Measurements from ENCODE around the gene MOXD1.

The MOXD1 gene

DNA sequence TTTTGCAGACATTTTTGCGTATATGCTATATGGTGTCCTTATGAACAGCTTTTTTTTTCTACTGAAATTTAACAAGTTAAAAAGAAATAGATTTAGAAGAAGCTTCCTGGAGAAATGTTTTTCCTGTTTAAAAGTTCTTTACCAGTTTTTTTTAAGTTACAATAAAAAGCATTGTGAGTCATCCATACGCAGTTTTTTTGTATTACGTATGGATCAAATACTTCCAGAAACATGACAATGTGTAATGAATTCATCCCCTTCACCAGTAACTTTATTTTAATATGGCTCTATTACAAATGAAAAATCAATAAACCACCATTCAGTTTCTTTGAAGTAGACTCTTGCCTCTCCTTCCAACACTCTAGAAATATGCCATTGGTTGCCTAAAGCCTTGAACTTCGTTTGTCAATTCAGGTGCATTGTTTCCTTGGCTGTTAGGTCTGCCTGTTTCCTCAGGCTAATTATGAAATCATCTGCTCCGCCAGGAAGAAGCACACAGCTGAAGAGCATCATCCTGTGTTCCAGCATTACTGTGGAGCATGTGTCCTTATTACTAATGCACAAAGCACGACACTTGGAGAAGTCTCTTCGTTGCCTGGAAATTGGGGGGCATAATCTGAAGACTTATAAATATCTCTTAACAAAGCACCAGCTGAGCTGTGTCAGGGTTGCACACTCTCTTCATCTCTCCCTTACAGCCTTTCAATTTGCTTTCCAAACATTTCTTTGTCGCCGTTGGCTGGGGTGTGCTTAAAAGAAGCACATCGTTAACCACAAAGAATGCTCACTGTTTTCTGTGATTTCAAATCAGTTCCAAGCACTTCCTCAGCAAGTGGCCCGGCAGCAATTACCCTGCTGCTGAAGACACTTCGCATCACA lies 9.6 kb downstream of the MOXD1 start:
- DNase-seq (ENCODE audit: extremely low read depth, low read depth): peak; percentile 82
- peak overlapping the region; percentile 9 for H3K4me3 ChIP-seq (replicated peaks; ENCODE audit: low read depth, low read length)
- no peak for TF ChIP-seq CTCF (IDR thresholded peaks at IDR 0.05; ENCODE audit: low read depth, low read length, missing control alignments)

GRCh38 chr6:132390451-132390850 lies 10.8 kb downstream of the MOXD1 start:
- no peak overlapping the region for H3K4me3 ChIP-seq (replicated peaks; ENCODE audit: low read depth, low read length)
- TF ChIP-seq CTCF (IDR thresholded peaks at IDR 0.05; ENCODE audit: low read depth, low read length, missing control alignments): no peak
- DNase-seq (ENCODE audit: extremely low read depth, low read depth): no peak

DNA sequence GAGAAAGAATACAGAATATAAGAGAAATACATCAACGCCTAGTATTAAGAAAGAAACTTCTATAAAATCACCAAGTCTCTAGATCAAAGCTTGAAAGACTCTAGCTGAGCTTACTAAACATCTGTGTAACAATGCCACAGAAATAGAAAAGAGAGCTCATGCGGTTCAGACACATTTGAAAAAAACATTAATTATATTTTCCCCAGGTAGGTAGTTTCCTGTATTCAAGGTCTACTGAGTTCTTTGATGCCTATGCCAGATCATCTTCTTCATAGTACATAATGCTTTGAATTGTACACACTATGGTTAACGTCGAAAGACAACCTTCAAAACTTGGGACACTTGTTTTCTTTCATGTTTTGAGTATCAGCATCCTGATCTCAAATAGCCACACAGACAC lies 11.3 kb downstream of the MOXD1 start:
- no peak for DNase-seq (ENCODE audit: extremely low read depth, low read depth)
- TF ChIP-seq CTCF (IDR thresholded peaks at IDR 0.05; ENCODE audit: low read depth, low read length, missing control alignments): no peak
- no peak overlapping the region for H3K4me3 ChIP-seq (replicated peaks; ENCODE audit: low read depth, low read length)

- H3K4me3 ChIP-seq (replicated peaks; ENCODE audit: low read depth, low read length): no peak overlapping the region
- no peak for DNase-seq (ENCODE audit: extremely low read depth, low read depth)
- no peak for TF ChIP-seq CTCF (IDR thresholded peaks at IDR 0.05; ENCODE audit: low read depth, low read length, missing control alignments)
Observed at GRCh38 chr6:132388291-132388690, 13.0 kb downstream of the MOXD1 start.

GRCh38 chr6:132382630-132383175 lies 18.6 kb downstream of the MOXD1 start:
- no peak for DNase-seq (ENCODE audit: extremely low read depth, low read depth)
- H3K4me3 ChIP-seq (replicated peaks; ENCODE audit: low read depth, low read length): no peak overlapping the region
- no peak for TF ChIP-seq CTCF (IDR thresholded peaks at IDR 0.05; ENCODE audit: low read depth, low read length, missing control alignments)

DNA sequence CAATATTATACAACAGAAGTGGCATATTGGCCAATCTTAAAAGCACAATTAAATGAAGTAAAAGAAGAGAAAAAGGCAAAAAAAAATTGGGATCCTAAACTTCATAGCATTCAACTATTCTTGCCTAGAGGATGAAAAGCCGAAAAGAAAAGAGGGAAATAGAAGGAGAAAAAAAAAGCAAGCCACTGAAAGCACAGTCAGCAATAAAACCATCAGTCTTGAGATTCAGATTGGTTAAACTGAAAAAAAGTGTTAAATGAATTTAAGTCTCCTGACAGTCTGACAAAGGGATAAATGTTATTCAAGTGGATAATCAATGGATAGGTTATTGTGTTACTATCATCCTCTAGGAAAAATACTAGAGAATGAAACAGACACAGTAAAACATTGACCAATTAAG lies 19.9 kb downstream of the MOXD1 start:
- H3K4me3 ChIP-seq (replicated peaks; ENCODE audit: low read depth, low read length): no peak overlapping the region
- DNase-seq (ENCODE audit: extremely low read depth, low read depth): no peak
- no peak for TF ChIP-seq CTCF (IDR thresholded peaks at IDR 0.05; ENCODE audit: low read depth, low read length, missing control alignments)

All from HFF-Myc (cell line).